Urinary bladder (tissue), 4 donors: ENCODE results near the gene CAPRIN2. TPM values are rescaled to one million over a fixed set of nuclear protein-coding genes. Genes with fewer than 3 reads are reported as not detected.
A peak's percentile ranks its signal among the peaks of the same experiment; 100 is the strongest.

ENCODE experiments used
- DNase-seq: peaks from one replicate; pipeline ENCODE4 v3.0.0-alpha.2; 2015; ENCODE audit errors: extremely low spot score
- H3K27ac ChIP-seq: one replicate; pipeline ENCODE4 v1.5.1; 2013; ENCODE audit warnings: low read depth, mild to moderate bottlenecking, moderate library complexity
- H3K36me3 ChIP-seq: one replicate; pipeline ENCODE4 v1.6.1; 2013; ENCODE audit warnings: mild to moderate bottlenecking, moderate library complexity; ENCODE audit not compliant: insufficient read depth
- H3K4me1 ChIP-seq: one replicate; pipeline ENCODE4 v1.6.1; 2013; ENCODE audit warnings: mild to moderate bottlenecking, moderate library complexity; ENCODE audit not compliant: insufficient read depth
- H3K4me3 ChIP-seq: one replicate; pipeline ENCODE4 v1.5.1; 2013; ENCODE audit warnings: low read depth, low read length
- WGBS: extraction: QIAGEN DNeasy Blood & Tissue Kit; methylation state at CpG from one replicate; pipeline ENCODE4 v1.1.7; 2013; 5-methylcytosine and 5-hydroxymethylcytosine counted together
- polyA plus RNA-seq: library from polyadenylated mRNA; stranded (reverse); fragments of 200-250 nt; gene quantifications from one replicate; pipeline ENCODE4 v1.2.3, GENCODE V29; 2013
- total RNA-seq: library from RNA; depleted of rRNA; stranded (reverse); fragments of >200 nt; gene quantifications from one replicate; pipeline ENCODE4 v1.2.3, GENCODE V29; 2014
- donor health status: healthy with polysubstance abuse.
- donor health status: healthy.

The CAPRIN2 gene
- total and polyA plus RNA-seq, 2 donors, result 20.1 to 42.3 TPM

DNA sequence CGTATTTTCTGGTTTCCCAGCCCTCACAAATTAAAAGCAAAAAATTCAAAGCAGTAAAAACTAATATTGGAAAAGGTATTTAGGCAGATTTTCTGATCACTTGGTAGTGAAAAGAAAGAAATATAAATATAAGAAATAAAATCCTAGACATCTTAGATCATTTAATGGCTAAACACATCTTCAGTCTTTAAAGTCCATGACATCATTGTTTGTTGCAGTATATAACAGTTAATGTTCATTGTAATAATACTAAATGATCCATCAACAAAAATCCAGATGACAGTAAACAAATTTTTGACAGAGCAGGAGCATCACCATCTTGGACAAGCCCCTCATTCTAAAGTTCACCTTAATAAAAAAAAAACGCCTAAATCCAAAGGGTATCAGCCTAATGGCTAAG is 29.2 kb upstream of the CAPRIN2 start:
- H3K4me3 ChIP-seq, result no peak overlapping the region
- H3K36me3 ChIP-seq, result no peaks in the 10 kb centered on the region
- 84% methylated on average over 2 of the region's 2 CpGs for WGBS
- DNase-seq, result no peak
- no peak overlapping the region for H3K27ac ChIP-seq
- no peaks in the 10 kb centered on the region for H3K4me1 ChIP-seq

DNA sequence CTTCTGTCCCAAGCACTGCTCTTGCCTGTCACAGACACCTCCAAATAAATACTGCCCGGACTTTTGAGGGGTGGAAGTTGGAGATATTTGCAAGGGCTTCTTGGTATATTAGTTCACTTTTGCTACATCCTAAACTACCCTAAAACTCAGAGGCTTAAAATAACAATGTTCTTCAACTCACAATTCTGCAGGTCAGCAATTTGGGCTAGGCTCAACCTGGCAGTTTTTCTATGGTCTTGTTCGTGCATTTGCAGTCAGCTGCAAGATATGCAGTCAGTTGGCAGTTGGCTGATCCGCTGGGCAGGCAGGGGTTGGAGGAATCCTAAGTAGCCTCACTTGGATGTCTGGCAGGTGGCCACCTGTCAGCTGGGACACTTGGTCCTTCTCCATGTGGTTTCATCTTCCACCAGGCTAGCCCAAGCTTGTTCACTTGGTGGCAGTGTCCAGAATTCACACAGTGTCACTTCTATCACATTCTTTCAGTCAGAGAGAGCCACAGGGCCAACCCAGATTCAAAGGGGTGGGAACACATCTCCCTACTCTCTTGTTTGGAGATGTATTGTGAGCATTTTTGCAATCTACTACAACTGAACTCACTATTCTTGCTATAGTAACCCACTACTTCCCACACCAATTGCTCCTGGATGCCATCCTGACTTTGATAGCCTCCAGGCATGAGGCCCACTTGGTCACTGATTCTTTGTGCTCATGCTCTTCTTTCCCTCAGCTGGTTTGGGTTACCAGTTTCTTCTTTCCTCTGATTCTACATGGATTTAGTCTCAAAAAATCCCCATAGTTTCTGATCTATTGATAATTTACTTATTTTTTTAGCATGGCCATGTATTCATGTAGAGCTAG is 27.8 kb upstream of the CAPRIN2 start:
- WGBS, result 68% methylated on average over 3 of the region's 3 CpGs
- H3K27ac ChIP-seq, result no peak overlapping the region
- no peak for DNase-seq
- no peaks in the 10 kb centered on the region for H3K36me3 ChIP-seq
- H3K4me1 ChIP-seq, result no peaks in the 10 kb centered on the region
- no peak overlapping the region for H3K4me3 ChIP-seq

DNA sequence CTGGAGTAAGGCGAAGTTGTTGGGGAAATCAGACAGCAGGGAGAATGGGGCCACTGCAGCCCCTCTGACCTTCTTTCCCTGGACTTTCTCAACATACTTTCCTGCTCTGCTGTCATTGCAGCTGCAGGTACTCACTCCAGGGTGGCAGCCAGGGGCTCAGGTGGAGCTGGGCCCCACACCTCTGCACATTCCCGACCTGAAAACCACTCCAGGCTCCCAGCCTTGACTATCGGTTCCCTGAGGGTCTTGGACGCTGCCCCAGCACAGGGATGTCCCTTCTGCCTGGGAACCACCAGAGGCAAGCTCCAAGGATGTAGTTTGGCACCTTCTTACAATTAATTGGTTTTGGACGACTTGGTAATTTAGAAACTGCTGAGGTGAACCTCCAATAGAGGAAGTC is 24.8 kb upstream of the CAPRIN2 start:
- 89% methylated on average over 5 of the region's 5 CpGs for WGBS
- H3K27ac ChIP-seq, result no peak overlapping the region
- H3K4me3 ChIP-seq, result no peak overlapping the region
- H3K36me3 ChIP-seq, result no peaks in the 10 kb centered on the region
- DNase-seq, result no peak
- no peaks in the 10 kb centered on the region for H3K4me1 ChIP-seq

DNA sequence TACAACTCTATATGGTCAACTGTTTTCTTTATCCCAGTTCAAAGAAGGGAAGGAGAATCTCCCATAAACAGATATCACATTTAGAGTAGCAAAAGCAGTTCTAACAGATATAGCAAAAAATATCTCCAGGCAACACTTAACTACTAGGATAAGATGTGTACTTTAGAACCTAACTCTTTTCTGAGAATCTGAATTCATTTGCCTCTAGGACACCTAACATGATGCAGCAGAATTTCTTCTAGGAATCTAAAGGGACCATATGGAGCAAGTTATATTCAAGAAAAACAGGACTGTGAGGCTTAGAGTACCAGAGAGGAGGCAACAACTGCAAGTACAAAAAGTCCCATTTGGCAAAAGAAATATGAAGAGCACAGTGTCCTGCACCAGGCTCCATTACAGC is 24.4 kb upstream of the CAPRIN2 start:
- Histone ChIP-seq H3K27ac (no peak overlapping the region), H3K4me3 (no peak overlapping the region), H3K4me1 (no peaks in the 10 kb centered on the region), H3K36me3 (no peaks in the 10 kb centered on the region)
- no peak for DNase-seq

DNA sequence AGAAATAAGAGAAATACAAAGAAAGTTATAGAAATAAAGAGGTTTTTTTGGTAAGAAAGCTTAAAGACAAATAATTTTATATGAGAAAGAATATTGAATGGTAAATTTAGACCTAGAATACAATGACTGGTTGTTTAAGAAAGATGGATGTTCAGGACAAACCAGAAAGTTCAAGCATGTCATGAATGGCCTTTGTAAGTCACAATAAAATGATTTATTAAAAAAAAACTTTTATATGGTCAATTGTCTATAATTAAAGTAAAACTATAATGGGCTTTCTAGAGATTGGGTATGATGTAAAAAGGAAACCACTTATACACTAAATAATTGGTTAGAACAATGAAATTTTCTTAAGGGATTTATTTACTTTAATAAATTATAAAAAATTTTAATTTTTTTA is 19.8 kb upstream of the CAPRIN2 start:
- no peaks in the 10 kb centered on the region for H3K4me1 ChIP-seq
- H3K36me3 ChIP-seq, result no peaks in the 10 kb centered on the region
- DNase-seq, result no peak
- H3K4me3 ChIP-seq, result no peak overlapping the region
- H3K27ac ChIP-seq, result no peak overlapping the region

DNA sequence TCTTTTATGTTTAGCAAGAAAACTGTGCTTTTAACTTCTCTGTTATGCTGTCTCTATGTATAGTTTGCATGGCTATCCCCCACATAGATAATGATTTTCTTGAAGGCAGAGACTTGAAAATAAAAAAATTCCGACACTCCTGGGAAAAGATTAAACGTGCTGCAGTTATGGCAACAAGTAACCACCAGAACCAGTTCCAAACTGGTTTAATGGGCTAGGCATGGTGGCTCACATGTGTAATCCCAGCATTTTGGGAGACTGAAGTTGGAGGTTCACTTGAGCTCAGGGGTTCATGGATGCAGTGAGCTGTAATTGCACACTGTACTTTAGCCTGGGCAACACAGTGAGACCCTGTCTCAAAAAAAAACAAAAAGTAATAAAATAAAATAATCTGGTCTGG is 15.1 kb upstream of the CAPRIN2 start:
- Histone ChIP-seq H3K36me3 (no peaks in the 10 kb centered on the region), H3K4me1 (no peaks in the 10 kb centered on the region), H3K27ac (no peak overlapping the region), H3K4me3 (no peak overlapping the region)
- DNase-seq, result no peak
- WGBS, result 83% methylated on average over 2 of the region's 2 CpGs

DNA sequence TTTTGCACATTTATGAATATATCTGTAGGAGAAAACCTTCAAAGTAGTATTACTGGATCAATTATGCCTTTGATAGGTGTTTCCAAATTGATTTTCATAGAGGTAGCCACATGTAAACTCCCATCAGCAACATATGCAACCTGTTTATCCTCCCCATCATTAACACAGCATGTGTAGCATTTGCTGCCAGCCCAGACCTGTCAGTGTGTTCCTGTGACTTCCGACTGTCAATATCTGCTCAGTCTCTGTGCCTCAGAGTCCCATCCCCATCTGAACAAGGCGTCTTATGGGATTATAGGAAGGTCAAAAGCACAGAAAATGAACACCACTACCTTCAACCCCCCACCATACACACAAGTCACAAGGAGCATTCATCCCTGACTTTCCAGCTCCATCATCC is 9.5 kb upstream of the CAPRIN2 start:
- 69% methylated on average over 2 of the region's 2 CpGs for WGBS
- H3K27ac ChIP-seq, result no peak overlapping the region
- no peak overlapping the region for H3K4me3 ChIP-seq
- no peak for DNase-seq
- no peaks in the 10 kb centered on the region for H3K4me1 ChIP-seq
- no peaks in the 10 kb centered on the region for H3K36me3 ChIP-seq

DNA sequence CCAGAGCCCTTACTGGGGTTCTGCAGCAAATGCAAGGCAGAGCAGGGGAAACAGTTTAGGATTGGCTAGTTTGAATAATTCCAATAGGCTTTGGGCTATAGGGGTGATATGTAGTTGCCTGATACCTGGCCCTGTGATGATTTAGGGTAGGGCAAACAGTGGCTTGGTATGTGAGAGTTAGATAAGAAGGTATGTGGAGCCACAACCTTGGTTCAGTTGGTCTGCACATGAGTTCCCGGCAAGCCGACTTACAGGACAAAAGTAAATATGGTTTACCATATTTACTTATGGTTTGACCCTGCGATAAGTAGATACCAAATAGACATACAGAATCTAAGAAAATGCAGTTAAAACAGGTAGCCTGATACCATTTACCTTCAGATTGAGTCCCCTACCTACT is 8.3 kb upstream of the CAPRIN2 start:
- Histone ChIP-seq H3K27ac (no peak overlapping the region), H3K4me3 (no peak overlapping the region), H3K4me1 (no peaks in the 10 kb centered on the region), H3K36me3 (no peaks in the 10 kb centered on the region)
- no peak for DNase-seq
- WGBS, result 93% methylated on average over 3 of the region's 3 CpGs

DNA sequence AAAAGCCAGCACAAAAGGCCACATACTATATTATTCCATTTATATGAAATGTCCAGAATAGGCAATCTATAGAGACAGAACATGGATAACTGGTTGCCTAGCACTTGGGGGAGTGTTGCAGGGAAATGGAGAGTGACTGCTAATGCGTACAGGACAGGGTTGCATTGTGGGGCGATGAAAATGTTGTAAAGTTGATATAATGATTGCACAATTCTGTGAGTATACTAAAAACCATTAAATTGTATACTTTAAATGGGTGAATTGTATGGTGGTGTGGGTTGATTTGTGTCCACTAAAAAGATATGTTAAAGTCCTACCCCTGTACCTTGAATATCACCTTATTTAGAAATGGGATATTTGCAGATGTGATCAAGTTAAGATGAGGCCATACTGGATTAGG is 7.0 kb upstream of the CAPRIN2 start:
- Histone ChIP-seq H3K4me3 (no peak overlapping the region), H3K27ac (no peak overlapping the region), H3K4me1 (no peaks in the 10 kb centered on the region), H3K36me3 (no peaks in the 10 kb centered on the region)
- DNase-seq, result no peak
- 96% methylated on average over 2 of the region's 2 CpGs for WGBS

DNA sequence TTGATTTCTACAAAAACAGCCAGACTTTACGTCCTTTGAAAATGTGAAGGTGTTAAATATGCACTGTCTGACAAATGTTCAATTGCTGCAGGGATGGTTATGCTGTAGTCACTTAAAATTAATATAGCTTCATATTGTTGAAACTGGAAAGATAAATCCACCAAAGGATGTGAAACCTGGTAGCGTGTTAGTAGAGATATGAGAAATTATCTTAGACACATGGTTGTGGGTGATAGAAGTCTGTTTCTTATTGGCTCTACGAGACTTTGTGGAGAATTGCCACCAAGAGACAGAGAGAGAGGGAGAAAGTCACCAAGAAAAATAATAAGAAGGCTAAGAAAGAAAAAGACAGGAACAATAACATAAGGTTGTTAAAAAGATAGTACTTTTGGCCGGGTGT is 2.6 kb upstream of the CAPRIN2 start:
- Histone ChIP-seq H3K4me1 (no peaks in the 10 kb centered on the region), H3K36me3 (no peaks in the 10 kb centered on the region), H3K4me3 (no peak overlapping the region), H3K27ac (no peak overlapping the region)
- 66% methylated on average over 4 of the region's 4 CpGs for WGBS
- DNase-seq, result no peak

DNA sequence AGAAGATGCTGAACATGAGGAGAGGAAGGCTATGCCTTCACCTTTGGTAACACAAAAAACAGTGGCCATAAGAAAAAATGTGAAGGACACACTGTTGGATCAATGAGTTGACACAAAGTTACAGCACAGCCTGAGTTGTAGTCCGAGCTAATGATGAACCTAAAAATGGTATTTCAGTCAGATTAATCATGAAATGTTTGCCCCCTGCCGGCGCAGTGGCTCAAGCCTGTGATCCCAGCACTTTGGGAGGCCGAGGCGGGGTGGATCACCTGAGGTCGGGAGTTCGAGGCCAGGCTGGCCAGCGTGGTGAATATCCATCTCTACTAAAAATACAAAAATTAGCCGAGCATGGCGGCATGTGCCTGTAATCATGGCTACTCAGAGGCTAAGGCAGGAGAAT is 1.3 kb upstream of the CAPRIN2 start:
- H3K27ac ChIP-seq, result no peak overlapping the region
- 93% methylated on average over 10 of the region's 10 CpGs for WGBS
- DNase-seq, result no peak

DNA sequence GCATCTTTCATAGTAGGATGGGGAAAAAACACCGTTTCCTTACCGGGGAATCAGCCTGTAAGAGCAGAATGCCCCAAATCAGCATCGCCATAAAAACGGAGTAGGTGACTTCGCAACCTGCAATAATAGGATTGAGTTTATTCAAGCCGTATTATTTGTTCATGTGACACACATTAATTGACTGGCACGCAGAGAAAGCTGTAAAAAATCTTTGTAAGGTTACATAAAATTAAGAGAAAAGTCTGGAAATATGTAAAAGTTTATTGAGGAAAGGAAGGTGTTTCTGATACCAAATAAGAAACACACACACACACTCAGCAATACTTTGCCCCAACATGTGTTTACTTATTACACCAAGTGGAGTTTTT is 628 bp upstream of the CAPRIN2 start:
- Histone ChIP-seq H3K4me1 (no peaks in the 10 kb centered on the region), H3K36me3 (no peaks in the 10 kb centered on the region), H3K27ac (peak overlapping the region; percentile 76), H3K4me3 (peak overlapping the region; percentile 86)
- WGBS, result 16% methylated on average over 7 of the region's 7 CpGs
- no peak for DNase-seq

More for the DNA sequence above, 1.3 kb upstream of the CAPRIN2 start:
- Histone ChIP-seq H3K4me3 (no peak overlapping the region), H3K4me1 (no peaks in the 10 kb centered on the region), H3K36me3 (no peaks in the 10 kb centered on the region)

DNA sequence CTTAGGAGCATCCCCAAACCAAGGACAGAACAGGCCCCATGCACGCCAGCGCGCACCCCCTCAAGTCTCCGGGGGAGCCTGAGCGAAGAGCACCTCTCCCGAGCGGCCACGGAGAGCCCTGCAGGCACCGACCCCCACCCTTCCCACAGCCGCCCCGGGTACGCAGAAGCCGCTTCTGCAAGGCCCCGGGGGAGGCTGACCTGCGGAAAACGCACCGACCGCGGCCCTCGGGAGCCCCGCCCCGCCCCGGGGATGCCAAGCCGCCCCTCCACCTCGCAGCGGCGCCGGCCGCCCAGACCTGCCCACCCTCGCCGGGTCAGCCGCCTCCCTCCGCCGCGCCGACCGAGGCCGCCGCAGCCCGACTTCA is 385 bp downstream of the CAPRIN2 start:
- Histone ChIP-seq H3K27ac (peak overlapping the region; percentile 71), H3K4me1 (no peaks in the 10 kb centered on the region), H3K36me3 (no peaks in the 10 kb centered on the region), H3K4me3 (peak overlapping the region; percentile 86)
- no peak for DNase-seq
- WGBS, result under 1% methylated on average over 40 of the region's 40 CpGs

DNA sequence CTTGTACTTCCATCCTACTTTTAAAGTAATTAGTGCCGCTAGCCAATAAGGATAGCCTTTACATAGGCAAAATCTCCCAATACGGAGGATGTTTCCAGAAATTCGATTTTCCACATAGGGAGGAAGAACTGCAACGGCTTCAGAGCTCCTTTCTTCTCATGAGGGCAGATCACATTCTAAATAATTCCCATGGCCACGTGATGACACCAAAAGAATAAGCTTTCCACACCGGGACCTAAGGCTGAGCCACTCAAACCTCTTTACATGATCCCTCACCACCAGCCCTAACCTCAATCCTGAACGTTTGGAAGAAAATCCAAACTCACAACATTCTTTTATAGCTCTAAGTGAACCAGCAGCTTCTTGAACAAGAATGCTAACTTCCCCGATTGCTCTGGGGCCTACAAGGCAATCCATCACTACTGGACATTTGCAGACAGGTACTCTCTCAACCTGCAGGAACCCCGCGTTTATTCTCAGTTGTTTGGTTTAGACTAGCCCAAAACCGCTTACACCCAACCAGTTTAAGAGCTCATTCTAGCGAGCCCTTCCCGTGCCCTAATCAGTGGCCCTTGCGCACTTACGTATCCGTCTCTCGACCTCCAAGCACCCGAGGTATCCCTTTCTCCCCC is 884 bp downstream of the CAPRIN2 start:
- Histone ChIP-seq H3K4me3 (peak overlapping the region; percentile 86), H3K27ac (no peak overlapping the region), H3K36me3 (no peaks in the 10 kb centered on the region), H3K4me1 (no peaks in the 10 kb centered on the region)
- WGBS, result 11% methylated on average over 18 of the region's 18 CpGs
- DNase-seq, result no peak
